Measurements from ENCODE around the gene TLR8.
"Not testable (repeated sequence)": the region's sequence is repeated elsewhere in the genome, so short reads cannot be mapped to it uniquely, and the experiment has no call there.

TLR8 gene

GRCh38 chrX:12947545-12948235 is 41.3 kb downstream of the TLR8 start:
- DNase-seq: no peak

GRCh38 chrX:12948495-12948894 is 42.1 kb downstream of the TLR8 start:
- no peak for DNase-seq

DNA sequence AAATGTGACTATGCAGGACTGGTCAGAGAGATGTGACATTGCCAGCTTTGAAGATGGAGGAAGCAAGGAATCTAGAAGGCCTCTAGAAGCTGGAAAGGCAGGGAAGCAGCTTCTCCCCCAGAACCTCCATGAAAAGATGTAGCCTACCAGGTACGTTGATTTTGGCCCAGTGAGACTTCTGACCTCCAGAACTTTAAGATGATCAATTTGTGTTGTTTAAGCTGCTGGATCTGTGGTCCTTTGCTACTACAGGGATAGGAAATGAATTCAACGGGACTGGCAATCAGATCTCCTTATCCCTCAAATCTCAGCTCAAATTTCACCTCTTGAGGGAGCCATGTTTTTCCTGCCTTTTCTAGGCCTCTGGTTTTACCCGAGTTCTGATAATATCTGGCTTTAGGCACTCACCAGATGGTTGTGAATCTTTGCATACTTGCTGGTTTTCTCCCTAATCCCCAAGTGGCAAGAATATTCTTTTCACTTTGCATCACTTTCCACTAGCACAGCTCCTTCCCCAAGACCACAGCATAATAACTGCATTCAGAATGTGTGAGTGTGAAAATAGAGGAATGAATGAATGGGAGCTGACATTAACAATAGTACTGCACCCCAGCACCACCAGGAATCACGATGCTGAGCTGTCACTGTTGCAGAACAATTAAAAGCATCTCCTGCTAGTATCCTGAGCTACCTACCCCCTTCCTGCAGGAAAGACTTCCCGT is 42.9 kb downstream of the TLR8 start:
- DNase-seq: no peak

GRCh38 chrX:12949927-12950656 is 43.7 kb downstream of the TLR8 start:
- DNase-seq: no peak

DNA sequence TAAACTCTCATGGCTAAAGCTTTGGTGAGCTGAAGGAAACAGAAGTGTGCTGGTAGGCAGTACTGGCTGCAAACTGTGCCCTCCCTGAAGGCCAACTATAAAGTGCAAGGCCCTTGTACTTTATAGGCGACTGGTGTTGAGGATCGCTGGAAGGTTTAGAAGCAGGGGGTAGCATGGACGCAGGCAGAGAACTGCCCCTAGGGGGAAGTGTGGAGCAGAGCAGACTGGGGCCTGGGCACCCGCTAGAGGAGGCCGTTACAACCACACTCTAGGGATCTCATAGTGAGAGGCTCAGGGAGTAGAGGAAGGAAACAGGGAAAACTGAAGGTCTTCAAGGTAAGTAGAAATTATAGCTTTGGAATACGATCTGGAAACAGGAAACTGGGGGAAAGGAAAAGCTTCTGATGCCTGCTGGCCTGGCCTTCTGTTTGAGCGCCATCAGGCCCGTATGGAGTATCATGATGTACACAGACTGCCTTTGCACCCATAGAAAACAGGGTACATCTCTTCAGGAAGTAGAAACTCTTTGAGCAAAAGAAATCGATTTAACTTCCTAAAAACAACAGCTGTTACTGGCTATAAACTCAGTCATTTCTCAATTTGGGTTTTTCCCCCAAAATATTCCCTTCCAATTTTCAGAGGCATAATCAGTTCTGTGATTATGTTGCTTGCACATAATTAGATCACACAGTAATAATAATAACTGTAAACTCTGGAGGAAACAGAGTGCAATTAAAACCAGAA is 44.6 kb downstream of the TLR8 start:
- no peak for DNase-seq

DNA sequence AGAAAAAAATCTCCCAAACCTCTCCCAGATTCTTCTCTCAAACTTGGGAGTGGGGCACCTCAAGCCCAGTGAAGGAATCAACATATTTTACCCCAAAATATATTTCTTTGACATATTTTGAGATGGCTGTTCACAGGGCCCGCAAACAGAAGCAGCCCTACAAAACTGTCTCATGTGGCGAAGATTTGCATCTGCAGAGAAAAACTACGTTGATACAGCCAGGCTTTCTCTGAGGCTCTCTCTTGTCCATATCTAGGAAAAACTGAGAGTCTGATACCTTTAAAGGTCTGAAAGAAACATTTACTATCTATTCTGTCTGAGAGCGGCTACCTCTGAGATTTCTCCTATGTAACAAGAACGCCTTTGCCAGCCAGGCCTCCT is 45.2 kb downstream of the TLR8 start:
- DNase-seq: no peak

DNA sequence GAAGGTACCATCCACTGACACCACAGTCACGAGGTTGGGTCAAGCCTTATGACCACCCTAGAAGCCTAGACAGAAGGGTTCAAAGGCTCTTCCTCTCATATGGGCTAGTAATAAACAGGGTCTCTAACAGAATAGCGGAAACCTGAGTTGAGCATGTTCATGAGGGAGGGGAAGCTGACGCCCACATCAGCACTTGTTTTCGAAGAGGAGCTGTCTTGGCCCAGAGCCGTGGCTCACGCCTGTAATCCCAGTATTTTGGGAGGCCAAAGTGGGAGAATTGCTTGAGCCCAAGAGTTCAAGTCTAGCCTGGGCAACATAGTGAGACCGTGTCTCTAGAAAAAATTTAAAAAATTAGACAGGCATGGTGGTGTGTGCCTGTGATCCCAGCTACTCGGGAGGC is 47.0 kb downstream of the TLR8 start:
- DNase-seq: no peak

GRCh38 chrX:12954376-12954775 is 48.0 kb downstream of the TLR8 start:
- DNase-seq: no peak

DNA sequence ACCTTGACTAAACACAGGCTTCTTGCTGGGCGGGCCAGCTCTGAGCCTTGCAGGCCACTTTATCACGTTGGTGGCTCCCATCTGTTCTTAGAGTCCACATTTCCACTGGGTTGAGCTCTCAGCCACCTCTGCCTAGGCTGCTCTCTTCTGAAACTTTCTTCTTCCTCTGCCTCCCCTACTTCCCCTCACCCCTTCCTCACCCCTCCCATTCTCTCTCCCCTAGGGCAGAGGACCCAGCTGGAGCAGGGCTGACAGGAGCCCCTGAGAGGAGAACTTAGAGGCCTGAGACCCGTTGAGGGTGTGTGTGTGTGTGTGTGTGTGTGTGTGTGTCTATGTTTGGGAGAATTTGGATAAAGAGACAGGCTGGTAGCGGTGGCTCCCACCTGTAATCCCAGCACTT is 48.6 kb downstream of the TLR8 start:
- no peak for DNase-seq

DNA sequence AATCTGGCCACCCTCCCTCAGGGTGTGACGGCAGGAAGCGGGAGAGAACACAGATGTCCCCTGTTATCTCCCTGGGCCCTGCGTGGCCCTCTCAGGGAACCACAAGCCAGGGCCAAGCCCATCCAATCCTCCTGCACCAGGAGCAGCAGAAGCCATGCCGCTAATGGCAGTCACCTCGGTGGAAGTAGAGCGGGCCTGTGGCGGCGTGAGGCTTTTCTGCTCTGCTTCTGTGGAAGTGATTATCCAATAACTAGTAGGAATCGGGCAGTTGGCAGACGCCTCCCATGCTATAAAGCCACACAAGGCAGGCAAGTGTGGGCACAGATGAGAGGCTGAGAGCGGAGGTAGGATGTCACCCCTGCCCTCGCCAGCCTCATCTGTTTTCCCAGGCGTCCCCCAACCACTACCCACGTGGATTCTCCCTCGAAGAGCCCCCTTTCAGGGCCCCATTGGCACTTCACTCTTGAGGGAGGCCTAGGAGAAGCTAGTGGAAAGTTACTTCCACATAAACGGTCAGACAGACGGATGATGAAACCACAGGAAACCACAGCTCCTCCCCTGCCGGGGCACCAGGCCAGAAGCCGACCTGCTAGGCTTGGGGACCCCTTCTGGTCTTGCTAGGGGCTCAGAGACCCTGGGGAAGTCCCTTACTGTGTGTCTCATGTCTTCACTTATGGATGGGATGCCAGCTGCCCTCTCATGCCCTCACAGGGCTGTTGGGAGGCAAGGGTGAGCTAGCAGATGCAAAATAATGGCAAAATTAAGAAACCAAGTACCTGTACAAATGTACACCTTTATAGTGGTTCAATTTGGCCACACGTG is 49.7 kb downstream of the TLR8 start:
- DNase-seq: no peak

GRCh38 chrX:12956704-12957534 is 50.5 kb downstream of the TLR8 start:
- no peak for DNase-seq

DNA sequence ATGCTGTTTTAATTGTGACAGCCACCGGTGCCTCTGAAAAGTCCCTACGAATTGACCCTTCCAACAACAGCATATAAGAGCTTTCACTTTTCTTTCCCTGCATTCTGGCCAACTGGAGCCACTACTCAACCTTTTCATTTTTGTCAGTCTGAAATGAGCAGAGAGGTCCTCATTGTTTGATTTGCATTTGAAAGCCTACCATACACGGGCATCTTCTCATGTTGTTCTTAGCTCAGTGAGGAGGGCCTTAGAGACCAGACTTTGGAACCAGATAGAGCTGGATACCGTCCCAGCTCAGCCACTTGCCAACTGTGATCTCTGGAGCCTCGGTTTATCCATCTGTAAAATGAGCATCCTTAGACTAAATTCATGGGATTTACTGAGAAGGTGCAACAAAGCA is 51.6 kb downstream of the TLR8 start:
- DNase-seq: no peak

- no peak for DNase-seq
Observed at GRCh38 chrX:12958461-12958860, 52.0 kb downstream of the TLR8 start.

DNA sequence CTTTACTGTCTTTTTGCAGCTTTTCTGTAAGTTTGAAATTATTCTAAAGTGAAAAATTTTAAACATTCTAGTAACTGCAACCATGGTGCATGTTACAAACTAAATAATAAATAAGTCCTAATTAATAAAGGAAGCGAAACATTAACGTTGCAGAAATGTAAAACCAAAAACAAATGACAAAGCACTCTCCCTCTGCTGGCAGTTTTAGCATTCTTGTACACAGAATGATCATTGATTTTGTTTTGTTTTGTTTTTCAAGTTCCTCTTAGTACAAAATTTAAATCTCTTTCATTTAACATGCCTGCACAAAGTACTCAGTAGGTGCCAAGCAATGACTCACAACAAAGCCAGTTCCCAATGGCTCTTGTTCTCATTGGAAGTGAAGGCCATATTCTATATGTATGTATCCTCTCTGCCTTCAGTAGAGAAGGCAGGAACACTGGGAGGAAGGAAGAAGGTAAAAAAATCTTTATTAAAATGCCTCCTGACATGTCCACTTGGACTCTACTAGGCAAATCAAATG is 54.8 kb downstream of the TLR8 start:
- no peak for DNase-seq

DNA sequence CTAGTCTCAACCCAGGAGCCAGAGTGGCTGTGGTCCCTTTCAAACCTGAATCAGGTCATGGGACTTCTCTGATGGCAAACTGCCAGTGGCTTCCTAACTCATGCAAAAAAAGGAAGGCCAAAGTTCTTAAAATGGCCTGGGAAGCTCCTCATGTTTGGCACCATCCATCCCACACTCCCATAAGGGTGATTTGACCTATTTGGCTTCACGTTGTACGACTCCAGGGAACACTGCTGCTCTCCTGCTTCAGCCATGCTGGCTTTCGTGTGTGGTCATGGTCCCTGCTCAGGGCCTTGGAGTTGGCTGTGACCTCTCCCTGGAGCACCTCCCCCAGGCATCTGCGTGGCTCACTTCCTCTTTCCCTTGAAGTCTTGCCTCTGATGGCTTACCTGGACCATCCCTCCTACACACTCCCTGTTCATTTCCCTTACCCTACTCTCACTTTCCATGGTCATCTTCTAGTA is 55.7 kb downstream of the TLR8 start:
- DNase-seq: no peak

GRCh38 chrX:12963210-12963850 is 56.9 kb downstream of the TLR8 start:
- not testable (repeated sequence) for DNase-seq

- no peak for DNase-seq
Observed at GRCh38 chrX:12965131-12965940, 58.9 kb downstream of the TLR8 start.

DNA sequence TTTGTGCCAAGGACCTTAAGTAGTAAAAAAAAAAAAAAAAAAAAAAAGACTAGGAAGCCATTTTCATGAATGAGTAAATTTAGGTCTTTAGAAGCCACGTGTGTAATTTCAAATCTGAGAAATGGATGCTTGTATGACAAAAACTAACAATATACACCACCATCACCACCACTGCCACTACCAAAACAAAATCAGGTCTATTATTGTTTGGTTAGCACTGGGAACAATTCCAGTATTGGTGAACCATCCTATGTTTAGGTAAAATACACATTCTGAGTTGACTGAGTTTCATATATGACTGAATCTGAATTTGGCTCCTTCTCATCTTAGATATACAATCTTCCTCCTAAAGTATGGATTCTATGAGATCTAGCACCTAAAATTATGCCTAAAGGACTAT is 59.7 kb downstream of the TLR8 start:
- DNase-seq: no peak

- no peak for DNase-seq
Observed at GRCh38 chrX:12967711-12968465, 61.5 kb downstream of the TLR8 start.
